Breast epithelium (tissue), 3 donors: ENCODE measurements around the gene LTB4R2.

Experiments
- POLR2A ChIP-seq: fragments of 450-650 bp; IDR thresholded peaks from one replicate; pipeline ENCODE4 v1.6.1; 2016; ENCODE audit warnings: antibody characterized with exemption, mild to moderate bottlenecking, moderate library complexity
- TF ChIP-seq, protein P1 (sequence below), 3 donors: fragments of 450-650 bp; IDR thresholded peaks; one replicate each; pipeline ENCODE4 v1.5.1; 2016 to 2017; ENCODE audit warnings: antibody characterized with exemption in 3 of 3, mild to moderate bottlenecking in 3 of 3, moderate library complexity in 3 of 3

DNA sequence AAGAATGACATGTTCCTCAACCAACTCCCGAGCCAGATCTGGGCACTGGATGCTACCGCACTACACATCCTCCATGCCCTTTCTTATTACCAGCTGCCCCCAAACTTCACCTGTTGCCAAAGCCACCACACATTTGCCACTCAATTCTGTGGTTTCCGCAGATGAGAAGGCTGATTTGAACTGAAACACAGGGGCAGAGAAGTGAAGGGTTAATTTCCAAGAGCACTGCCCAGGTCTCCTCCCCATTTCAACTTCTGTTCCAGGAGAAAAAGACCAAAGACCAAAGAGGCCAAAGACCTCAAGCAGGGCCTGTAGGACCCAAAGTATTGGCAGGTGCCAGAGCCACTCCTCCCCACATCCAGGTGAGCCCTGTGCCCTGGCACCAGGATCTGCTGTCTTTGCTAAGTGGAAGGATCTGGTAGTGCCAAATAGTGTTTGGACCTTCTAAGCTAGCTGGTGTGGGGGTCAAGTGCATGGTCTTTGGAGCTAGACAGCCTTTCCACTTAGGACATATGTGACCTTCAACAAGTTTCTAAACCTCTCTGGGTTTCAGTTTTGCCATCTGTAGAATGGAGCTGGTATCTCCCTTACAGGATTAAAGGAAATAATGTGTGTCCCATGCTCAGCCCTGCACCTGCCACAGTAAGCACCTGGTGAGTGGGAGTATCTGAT lies 18.4 kb upstream of the LTB4R2 start:
- TF ChIP-seq, protein P1, sequence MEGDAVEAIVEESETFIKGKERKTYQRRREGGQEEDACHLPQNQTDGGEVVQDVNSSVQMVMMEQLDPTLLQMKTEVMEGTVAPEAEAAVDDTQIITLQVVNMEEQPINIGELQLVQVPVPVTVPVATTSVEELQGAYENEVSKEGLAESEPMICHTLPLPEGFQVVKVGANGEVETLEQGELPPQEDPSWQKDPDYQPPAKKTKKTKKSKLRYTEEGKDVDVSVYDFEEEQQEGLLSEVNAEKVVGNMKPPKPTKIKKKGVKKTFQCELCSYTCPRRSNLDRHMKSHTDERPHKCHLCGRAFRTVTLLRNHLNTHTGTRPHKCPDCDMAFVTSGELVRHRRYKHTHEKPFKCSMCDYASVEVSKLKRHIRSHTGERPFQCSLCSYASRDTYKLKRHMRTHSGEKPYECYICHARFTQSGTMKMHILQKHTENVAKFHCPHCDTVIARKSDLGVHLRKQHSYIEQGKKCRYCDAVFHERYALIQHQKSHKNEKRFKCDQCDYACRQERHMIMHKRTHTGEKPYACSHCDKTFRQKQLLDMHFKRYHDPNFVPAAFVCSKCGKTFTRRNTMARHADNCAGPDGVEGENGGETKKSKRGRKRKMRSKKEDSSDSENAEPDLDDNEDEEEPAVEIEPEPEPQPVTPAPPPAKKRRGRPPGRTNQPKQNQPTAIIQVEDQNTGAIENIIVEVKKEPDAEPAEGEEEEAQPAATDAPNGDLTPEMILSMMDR (IDR thresholded peaks at IDR 0.05) = no peak
- no peak for TF ChIP-seq POLR2A
